HCEC 1CT (cell line): ENCODE data around the gene CPNE6.
A peak's percentile ranks its signal among the peaks of the same experiment; 100 is the strongest.

Experiments used
- DNase-seq: peaks from one replicate; pipeline ENCODE4 v3.0.0-alpha.2; 2017

Gene CPNE6

DNA sequence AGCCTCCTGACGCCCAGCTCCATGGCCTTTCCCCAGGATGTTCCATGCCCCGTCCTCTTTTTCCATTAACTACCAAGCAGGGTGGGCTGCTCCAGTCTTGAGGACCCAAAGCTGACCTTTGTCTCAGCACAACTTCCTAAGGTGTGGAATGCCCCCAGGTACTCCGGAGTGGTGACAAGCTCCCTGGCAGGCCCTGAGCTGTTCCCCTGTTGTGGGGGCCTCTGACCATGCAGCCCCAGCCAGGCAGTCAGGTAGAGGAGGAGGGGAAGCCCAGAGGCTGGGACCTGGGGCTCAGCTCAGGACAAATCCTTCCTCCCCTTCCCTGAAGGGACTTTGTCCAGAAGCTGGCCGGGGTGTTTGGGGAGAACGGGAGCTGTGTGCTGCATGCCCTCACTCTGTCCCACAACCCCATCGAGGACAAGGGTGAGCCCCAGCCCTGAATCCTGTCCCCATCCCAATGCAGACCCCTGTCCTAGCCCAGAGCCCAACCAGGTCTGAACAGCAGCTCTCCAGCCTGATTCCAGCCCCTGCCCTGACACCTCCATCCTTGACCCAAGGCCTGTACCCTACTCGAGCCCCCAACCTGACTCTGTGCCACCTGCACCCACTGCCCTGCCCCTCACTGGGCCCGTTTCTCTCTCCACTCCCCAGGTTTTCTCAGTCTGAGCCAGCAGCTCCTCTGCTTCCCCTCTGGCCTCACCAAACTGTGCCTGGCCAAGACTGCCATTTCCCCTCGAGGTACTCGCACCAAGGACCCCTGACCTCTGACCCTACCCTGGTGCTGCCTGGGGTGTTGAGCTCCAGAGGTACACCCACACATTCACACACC, 15.2 kb upstream of the CPNE6 start:
- DNase-seq, result no peak

DNA sequence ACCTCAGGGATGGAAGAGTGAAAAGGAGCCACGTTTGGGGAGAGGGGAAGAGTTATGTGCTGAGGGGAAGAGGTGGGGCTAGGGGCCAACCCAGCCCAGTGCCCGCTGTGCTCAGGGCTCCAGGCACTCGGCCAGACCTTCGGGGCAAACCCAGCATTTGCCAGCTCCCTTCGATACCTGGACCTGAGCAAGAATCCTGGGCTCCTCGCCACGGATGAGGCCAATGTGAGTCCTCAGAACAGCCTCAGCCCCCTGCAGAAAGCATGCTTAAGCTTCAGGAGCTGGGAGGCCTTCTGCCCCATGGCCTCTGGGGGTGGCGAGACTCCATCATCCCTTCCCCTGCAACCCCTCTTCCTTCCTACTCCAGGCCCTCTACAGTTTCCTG, 14.6 kb upstream of the CPNE6 start:
- DNase-seq, result no peak

DNA sequence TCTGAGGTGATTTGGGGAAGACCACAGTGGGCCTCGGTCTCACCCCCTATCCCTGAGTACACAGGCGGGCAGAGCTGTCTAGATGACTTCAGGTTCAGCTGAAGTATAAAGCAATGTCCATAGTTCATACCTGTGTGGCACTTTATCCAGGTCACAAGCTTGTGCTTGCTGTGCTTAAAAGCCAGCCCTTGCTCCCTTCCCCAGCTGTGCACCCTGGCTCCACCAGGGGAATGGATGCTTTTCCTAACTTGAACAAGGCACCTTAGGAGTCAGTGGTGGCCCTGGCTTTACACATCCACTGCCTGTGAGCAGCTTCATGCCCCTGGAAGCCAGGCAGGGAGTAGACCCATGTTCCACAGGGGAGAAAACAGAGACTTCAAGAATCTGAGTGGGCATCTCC, 14.1 kb upstream of the CPNE6 start:
- DNase-seq, result no peak

DNA sequence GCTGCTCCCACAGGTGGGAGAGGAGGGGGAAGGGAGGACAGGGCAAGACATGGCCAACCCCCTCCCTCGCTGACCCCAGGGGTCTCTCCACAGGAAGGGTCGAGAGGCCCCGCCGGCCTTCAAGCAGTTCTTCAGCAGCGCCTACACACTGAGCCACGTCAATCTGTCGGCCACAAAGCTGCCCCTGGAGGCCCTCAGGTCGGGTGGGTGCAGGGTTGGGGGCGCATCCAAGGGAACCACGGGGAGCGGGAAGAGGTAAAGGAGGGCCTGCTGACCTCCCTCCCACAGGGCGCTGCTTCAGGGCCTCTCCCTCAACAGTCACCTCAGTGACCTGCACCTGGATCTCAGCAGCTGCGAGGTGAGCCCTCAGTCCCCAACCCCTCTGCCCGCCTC, 13.5 kb upstream of the CPNE6 start:
- DNase-seq, result no peak

DNA sequence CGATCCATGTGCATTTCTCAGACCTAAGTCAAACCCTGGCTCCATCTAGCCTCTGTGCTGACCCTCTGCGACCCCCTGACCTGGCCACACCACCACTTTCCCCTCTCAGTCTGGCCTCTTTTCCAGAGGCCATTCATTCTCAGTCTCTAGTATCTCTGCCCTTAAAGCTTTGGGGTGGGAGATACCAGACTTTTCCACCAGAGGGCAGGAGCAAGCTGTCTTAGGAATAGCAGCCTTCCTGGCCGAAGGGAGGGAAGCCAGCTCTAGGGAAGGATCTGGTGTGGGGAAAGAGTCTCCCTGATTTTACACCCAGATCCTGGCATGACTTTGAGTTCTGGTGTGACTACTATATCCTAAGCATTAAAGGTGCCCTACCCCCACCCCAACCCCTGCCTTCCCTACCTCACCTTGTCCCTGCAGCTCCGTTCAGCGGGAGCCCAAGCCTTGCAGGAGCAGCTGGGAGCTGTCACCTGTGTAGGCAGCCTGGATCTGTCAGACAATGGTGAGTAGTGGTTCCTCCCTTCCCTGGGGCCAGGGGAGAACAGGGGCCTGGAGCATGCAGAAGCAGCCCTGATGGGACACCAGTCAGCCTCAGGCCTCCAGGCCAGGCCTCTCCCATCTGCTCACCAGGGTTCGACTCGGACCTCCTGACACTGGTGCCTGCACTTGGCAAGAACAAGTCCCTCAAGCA, 13.0 kb upstream of the CPNE6 start:
- DNase-seq, result peak; percentile 49

DNA sequence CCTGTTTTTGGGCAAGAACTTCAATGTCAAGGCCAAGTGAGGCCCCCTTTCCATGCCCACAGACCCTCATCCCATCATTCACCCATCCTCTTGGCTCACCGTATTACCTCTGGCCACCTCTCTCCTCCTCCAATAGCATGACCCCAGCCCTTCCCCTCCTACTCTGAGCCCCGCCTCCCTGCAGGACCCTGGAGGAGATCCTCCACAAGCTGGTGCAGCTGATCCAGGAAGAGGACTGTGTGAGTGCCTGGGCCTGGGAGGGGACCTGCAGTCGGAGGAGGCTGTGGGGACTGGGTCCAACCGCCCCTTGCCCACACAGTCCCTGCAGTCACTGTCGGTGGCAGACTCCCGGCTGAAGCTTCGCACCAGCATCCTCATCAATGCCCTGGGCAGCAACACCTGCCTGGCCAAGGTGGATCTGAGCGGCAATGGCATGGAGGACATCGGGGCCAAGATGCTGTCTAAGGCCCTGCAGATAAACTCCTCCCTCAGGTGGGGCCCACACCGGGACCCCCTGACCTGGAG, 12.3 kb upstream of the CPNE6 start:
- DNase-seq, result no peak

DNA sequence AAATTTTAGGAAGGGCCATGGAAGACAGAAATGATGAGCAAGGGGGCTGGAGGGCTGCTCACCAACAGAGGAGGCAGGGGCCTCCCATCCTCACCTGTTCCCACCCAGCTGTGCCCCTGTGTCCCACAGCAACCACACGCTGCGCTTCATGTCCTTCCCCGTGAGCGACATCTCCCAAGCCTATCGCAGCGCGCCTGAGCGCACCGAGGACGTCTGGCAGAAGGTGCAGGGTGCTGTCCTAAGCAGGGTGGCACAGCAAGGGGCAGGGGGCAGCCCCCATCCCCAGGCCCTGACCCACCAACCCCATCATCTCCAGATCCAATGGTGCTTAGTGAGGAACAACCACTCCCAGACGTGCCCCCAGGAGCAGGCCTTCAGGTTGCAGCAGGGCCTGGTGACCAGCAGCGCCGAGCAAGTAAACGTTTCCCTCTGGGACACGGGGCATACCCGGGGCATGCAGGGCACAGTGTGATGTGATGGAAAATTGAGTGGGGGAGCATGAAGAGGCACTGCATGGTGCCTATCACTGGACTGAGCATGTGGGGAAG, 11.4 kb upstream of the CPNE6 start:
- no peak for DNase-seq

DNA sequence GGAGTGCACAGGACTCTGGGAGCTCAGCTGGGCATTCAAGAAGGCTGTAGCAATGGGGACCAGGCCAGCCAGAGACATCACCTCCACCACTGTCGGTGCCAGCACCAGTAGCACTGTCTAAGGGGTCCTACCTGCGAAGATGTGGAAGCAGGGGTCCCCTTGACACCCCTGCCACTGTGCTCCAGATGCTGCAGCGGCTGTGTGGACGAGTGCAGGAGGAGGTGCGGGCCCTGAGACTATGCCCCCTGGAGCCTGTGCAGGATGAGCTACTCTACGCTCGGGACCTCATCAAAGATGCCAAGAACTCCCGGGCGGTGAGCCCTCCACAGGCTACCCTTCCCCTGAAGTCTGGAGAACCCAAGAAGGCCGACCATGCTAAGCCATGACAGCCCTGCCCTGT, 10.9 kb upstream of the CPNE6 start:
- DNase-seq, result no peak

DNA sequence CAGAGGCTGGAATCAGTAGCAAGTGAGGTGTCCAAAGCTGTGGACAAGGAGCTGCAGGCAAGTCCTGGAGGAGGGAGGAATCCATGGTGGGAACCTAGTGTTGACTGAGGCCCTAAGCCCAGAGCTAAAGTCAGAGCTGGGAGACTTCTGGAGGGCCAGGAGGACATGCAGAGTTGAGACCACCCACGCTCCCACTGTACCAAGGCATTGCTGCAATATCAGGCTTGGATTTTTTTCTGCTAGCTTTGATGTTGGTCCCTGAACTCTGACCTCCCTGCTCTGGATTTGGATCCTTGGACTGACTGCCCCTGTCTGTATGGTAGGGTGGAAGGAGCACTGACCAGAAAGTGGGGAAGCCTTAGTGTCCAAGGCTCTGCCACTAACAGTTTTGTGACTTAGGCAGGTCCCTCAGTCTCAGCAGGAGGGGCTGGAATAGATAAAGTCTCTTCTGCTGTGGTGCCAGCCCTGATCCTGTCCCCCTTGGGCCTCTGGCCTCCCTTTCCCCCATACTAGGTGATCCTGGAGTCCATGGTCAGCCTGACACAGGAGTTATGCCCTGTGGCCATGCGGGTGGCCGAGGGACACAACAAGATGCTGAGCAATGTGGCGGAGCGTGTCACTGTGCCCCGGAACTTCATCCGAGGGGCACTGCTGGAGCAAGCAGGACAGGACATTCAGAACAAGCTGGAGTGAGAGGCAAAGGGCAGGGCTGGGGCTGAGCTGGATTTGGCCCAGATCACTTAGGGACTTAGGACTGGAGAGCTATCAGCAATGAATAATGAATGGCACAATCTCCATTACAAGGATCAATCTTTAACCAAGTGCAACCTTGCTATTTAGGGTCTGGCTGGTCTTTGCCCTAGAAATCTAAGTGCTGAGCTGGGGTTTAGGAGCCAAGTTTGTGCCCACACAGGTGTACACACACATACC, 10.1 kb upstream of the CPNE6 start:
- DNase-seq, result no peak

DNA sequence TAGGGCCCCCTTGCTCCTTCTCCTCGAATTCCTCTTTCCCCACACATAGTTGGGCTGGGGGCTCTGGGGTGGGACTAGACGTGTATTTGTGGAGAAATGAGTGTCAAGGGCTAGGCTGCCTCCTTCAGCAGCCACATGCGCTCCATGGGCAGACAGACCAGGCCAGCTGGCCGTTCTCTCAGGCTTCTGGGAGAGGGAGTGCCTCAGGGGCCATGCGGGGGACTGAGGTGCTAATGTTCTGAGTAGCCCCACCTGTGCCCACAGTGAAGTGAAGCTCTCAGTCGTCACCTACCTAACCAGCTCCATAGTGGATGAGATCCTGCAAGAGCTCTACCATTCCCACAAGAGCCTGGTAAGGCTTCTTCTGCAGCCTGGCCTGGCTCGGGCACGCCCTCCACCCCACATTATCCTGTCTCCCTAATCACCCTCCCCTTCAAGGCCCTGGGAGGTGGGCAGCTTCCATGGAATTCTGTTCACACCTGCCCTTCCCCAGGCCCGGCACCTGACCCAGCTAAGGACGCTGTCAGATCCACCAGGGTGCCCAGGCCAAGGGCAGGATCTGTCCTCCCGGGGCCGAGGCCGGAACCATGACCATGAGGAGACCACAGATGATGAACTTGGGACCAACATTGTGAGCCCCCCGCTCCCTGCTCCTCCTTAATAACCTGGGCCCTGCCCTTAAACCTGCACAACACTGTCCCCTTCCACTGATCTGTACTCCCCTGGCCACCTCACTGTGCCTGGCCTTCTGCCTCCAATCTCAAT, 9.0 kb upstream of the CPNE6 start:
- no peak for DNase-seq

DNA sequence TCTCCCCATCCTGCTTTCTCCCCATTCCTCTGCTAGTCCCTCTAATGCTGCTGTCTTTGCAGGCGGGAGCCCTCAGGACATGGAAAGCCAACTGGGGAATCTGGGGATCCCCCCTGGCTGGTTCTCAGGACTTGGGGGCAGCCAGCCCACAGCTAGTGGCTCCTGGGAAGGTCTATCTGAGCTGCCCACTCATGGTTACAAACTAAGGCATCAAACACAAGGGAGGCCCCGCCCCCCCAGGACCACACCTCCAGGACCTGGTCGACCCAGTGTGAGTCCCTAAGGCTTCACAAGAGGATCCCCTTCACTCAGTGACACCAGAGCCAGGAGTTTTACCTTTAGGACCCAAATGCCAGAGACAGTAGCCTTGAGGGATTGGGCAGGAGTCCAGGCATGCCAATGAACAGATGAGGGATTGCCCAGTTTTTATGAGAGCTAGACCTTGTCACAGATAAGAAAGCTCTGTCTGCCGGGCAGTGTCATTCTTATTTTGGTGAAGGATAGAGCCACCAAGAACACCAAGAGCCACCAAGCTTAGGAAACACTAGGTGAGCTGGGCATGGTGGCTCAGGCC, 8.0 kb upstream of the CPNE6 start:
- no peak for DNase-seq

DNA sequence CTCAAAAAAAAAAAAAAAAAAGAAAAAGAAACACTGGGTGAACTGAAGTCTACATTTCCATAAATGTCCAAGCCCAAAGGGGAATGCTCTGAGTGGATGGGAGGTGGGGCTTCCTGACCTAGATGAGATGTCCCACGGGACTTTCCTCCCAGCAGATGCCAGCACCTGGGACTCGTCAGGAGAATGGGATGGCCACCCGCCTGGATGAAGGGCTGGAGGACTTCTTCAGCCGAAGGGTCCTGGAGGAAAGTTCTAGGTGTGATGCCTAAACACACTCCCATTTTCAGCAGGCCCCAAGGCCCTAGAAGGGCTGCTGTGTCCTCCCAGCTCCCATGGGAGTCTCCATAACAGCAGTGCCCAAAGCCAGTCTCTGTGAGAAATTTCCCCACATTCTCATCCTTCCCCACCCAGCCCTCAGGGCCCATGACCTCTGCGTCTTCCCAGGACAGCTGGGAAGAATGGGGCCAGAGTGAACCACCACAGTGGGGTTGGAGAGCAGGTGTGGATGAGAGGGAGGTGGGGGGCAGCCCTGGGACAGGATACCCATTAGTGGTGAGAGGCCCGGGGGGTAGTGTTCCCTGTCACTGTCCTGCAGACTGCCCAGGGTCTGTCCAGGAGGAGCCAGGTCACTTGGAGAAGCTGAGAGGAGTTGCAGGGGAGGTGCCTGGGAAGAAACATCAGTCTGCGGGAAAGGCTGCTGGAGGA, 7.1 kb upstream of the CPNE6 start:
- no peak for DNase-seq

DNA sequence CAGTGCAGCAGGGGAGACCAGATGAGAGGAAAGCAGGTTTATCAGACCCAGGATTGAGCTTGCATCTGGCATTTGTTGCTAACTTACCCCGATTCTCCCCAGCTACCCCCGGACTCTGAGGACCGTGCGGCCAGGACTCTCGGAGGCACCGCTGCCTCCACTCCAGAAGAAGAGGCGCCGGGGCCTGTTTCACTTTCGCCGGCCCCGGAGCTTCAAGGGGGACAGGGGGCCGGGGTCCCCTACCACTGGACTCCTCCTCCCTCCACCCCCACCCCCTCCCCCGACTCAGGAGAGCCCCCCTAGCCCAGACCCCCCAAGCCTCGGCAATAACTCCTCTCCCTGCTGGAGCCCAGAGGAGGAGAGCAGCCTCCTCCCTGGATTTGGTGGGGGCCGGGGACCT, 6.5 kb upstream of the CPNE6 start:
- DNase-seq, result no peak

DNA sequence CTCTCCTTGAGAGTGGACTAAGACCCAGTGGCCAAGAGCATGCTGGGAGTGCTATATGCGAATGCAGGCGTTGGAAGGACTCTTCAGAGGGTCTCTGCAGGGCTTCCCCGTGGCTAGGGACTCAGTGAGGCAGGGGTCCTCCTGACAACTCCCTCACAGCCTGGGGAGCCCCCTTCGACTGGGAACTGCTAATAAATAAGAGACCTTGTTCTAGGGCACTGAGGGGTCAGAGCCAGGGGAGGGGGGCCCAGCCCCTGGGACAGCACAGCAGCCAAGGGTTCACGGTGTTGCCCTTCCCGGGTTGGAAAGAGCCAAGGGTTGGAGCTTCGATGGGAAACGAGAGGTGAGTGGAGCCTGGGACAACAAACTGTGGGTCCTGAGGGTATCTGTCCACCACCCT, 6.0 kb upstream of the CPNE6 start:
- no peak for DNase-seq

DNA sequence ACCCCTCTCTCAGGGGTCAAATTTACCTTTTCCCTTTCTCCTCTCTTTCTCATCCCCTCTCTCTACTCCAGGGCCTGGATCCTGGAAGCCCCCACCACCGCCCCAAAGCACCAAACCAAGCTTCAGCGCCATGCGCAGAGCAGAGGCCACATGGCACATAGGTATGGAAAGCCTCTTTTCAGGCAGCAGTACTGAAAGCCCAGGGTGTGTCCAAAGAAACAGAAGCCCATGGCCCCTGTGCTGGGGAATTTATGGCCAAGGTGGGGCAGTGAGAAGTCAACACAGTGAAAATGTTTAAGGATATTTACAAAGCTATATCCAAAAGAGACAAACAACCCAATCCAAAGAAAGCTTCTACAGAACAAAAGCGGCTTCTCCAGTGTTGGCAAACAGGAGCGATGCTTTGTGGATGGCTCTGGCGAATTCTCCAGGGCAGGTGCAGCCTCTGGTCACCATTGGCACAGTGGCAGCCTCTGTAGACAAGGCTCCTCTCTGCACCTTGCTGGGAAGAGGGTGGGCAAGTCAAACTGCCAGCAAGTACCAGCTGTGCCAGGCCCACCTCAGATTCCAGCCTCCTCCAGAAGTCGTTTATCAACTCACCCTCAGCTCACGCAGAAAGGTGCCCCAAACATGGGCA, 4.7 kb upstream of the CPNE6 start:
- no peak for DNase-seq

DNA sequence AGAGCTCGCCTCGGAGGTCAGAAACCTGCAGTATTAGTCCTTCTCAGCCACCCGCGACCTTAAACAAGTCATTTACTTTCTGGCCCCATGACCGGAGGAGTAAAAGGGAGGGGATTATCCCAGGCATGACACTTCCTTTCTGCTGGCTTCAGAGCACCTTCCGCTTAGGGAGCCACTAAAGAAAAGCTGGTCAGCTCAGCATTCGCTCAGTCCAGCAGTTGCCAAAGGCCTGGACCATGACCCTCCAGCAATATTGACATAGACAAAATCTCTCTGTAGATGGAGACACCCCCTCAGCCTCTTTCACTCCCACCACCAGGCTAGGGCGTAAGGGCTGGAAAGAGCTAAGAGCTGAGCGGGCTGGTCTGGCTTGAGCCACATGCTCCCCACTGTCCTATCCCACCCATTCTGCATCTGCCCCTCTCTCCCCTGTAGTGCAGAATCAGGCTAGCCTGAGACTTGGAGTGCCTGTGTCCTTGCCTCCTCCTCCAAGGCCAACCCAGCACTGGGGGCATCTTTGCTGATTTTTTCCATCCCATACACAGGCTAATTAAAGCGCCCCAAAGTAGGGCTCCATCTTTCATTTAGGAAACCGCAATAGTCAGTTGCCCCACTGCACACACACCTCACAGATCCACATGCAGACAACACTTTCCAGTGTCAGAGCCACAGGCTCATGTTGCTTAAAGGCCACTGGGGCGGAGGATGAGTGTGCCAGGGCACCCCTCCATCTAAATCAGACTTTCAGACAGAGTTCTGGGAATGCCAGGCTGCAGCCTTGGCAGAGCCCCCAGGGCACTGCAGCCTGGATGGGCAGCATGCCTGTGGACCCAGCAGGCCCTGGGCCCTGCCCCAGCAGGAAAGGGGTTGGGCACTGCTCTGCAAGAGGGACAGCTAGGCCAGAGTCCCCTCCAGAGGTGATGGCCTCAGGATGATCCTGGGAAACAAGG, 4.0 kb upstream of the CPNE6 start:
- no peak for DNase-seq

DNA sequence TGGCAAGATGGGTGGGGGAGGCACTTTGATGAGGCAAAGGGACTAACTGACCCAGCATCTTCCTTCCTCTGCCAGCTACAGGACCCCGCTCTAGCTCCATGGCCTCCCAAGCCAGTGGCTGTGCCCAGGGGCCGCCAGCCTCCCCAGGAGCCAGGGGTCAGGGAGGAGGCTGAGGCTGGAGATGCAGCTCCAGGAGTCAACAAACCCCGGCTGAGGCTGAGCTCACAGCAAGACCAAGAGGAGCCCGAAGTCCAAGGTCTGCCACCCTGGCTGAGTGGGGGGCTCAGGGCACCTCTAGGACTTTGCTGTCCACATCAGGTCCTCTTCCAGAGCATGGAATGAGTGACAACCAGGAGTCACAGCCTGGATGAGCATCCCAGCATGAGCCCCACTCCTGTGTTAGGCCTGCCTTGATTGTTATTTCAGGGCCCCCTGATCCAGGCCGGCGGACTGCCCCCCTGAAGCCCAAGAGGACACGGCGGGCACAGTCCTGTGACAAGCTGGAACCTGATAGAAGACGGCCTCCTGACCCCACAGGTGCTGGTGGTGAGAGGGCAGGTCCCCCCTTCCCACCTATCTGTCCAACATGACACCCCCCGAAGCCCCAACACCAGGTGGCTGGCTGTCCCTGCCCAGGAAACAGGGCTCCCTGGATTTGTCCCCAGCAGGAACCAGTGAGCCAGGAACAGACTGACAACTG, 2.5 kb upstream of the CPNE6 start:
- no peak for DNase-seq

DNA sequence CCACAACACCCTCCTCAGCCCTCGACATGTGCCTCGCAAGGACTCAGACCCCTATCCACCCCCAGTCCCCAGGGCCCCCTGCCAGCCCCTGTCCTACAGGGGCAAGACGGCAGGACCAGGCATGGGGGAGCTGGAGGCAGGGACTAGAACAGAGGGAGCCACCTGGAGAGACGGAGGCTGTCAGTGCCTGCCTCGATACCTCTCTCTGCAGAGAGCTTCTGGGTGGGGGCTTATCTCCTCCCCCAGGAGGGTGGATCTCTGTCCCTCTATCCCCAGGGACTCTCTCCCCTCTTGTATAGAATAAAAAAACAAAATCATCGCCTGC, 2.0 kb upstream of the CPNE6 start:
- no peak for DNase-seq
